Kidney glomerular epithelial cell (primary cell): Measurements from ENCODE around the gene FAM217A.
A peak's percentile ranks its signal among the peaks of the same experiment; 100 is the strongest.
"Not testable (repeated sequence)": the region's sequence is repeated elsewhere in the genome, so short reads cannot be mapped to it uniquely, and the experiment has no call there.

Source experiments
- DNase-seq: peaks from one replicate; lab custom pipeline; 2025; lab: John Stamatoyannopoulos, UW

The FAM217A gene, protein sequence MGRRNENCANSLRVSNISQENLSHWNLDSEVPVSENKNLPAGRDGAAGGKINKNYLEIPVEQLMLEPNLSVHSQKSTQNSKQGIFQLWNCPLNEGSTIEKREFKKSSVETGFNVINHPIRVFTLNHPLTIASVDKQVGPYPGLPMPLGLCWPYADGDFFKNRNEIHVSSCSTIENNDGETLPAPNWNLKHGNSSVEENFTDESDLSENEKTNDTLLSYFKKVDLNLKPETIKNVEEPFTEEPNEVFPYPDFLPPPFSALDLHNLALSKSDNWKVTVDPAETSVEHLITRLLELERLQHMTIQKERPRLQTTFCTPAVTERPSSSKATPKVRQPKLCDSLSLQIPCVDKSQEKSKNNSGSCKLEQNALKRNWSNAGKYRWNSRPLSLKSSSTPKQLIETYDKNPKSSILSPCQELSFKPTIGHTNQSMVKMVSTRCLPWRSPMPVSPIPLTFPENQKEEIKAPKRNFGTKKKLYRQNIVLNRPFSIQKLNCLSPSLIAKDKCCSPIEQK

DNA sequence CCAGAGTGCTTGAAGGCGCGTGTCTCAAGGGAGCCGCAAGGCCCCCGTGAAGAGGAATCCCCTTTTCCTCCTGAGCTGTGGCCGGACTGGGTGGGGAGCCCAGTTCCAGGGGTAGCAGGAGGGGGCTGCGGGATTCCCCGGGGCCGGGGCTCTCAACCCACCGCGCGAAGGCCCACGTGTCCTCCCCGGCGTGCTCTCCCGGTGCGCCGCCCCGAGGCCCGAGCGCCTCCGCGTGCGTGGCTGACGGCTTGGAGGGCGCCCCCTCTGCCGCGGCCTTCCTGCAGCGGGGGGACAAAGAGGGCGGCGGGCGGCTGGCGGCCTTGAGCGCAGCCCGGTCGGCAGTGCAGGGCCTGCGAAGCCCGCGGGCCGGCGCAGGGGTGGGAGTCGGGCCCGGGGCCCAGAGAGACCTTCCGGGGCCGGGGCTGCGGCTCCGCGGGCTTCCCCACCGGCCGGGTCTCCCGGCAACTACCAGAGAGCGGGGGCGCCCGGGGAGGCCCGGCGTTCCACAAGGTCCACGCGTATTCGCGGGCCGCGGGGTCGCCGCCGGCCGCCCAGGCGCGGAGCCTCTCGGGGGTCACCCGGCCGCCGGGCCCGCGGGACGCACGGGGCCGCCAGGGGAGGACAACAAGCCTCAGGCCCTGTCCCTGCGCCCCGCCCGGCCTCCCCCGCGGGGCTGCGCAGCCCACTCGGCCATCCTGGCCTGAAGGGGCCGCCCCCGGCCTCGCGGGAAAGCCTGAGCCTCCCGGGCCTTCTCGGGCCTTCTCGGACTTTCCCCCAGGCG lies at the start of gene FAM217A:
FAM217A (minus strand) TSS at position 447 of the 781 bp plus-strand sequence. CDS start 1,723 bp downstream, outside the sequence.
- DNase-seq = no peak

GRCh38 chr6:4128072-4128471 lies 49.1 kb upstream of the FAM217A start:
- DNase-seq = no peak

- peak; percentile 90 for DNase-seq
Observed at GRCh38 chr6:4125933-4126864, 47.3 kb upstream of the FAM217A start.

- DNase-seq = no peak
Observed at GRCh38 chr6:4125500-4125899, 46.6 kb upstream of the FAM217A start.

GRCh38 chr6:4124351-4124750 lies 45.4 kb upstream of the FAM217A start:
- DNase-seq = no peak

DNA sequence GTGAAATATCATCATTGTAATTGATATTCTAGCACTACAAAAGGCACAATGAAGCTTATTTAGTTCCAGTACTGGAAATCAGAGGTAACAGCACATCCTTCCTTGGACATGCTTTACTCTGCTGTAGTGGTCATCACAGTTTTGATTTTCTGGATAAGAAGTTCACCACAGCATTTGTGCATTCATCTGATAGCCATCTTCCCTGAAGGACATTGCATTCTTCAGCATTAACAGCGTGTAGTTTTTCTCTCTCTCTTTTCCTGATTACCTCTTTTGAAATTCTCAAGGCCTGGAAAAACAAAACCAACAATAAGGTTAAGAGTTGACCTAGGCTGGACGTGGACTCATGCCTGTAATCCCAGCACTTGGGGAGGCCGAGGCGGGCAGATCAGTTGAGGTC lies 36.8 kb upstream of the FAM217A start:
- no peak for DNase-seq

DNA sequence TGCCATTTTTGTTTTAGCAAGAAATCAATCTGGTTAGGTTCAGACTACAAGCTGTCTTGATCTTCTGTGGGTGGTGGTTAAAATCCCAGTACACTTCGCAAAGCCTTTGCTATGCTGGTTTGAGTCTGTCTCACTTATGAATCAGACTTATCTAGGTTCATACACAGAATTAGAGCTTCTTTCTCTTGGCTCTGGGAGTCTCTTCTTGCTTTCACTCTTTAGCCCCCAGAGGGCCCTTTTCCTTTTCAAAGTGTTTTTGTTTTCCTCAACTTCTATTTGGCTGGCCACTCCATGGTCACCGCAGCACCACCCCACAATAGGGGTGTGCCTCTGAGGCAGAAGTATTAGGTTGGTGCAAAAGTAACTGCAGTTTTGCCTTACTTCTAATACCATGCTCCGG lies 35.2 kb upstream of the FAM217A start:
- DNase-seq = no peak

GRCh38 chr6:4113649-4114048 lies 34.7 kb upstream of the FAM217A start:
- no peak for DNase-seq

- DNase-seq = no peak
Observed at GRCh38 chr6:4112366-4112765, 33.4 kb upstream of the FAM217A start.

- DNase-seq = not testable (repeated sequence)
Observed at GRCh38 chr6:4109363-4109815, 30.5 kb upstream of the FAM217A start.

- DNase-seq = no peak
Observed at GRCh38 chr6:4108561-4109093, 29.7 kb upstream of the FAM217A start.

GRCh38 chr6:4107873-4108272 lies 28.9 kb upstream of the FAM217A start:
- DNase-seq = no peak

GRCh38 chr6:4105980-4106536 lies 27.1 kb upstream of the FAM217A start:
- DNase-seq = no peak

DNA sequence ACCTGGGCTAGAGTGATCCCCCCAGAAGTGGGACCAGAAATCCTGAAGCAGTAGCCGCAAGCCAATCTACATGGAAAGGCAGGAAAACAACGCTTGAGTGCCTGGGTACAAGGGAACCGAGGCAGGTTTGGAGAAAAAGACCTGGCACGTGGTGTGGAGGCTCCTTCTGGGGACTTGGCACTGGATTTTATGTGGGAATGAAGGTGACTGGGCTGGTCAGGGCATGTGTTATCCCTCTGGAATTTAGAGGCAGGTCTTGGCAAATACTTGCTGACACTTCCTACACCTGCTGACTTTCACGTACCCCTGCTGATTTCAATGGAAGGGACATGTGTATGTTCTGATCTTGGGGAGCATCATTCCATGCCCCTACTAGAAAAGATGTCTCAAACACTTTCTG lies 25.0 kb upstream of the FAM217A start:
- DNase-seq = no peak

DNA sequence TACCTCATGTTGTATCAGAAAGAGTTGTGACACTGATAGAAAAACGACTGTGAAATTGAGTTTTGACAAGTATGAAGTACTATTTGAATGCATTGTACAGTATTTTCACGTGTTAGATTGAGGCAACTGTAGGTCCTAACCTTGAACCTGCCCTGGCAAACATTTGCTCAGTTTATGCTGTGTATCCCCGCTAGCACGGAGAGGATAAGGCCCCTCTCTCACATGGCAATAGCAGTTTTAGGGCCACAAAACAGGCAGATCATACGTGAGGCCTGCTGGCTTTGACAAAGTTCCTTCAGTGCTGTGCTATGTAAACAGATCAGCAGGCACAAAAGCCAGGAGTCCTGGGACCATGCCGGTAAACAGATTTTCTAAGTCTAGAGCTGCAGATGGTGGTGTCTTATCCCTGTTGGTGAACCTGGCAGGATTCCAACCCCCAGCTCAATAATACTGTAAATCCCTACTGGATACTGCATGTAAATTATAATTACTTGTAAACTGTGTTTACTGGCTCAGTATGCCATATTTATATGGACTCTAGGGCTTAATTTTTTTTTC lies 23.8 kb upstream of the FAM217A start:
- DNase-seq = no peak

DNA sequence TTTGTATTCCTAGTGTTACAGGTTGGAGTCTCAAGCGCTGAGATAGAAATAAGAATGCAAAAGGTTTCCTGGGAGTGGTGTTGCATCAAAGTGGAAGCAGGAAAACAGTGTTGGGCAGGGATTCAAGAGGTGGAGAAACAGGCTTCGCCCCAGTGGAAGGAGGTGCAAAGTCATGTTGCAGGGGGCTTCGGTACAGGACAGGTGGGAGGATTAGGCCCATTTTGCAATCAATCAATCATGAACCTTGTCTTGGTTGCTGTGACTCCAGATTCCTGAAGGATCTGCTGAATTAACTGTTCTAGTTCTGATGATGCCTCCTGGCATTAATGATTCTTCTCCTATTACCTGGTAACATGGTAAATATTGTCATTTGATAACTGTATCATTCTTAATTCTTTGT lies 22.4 kb upstream of the FAM217A start:
- DNase-seq = no peak

DNA sequence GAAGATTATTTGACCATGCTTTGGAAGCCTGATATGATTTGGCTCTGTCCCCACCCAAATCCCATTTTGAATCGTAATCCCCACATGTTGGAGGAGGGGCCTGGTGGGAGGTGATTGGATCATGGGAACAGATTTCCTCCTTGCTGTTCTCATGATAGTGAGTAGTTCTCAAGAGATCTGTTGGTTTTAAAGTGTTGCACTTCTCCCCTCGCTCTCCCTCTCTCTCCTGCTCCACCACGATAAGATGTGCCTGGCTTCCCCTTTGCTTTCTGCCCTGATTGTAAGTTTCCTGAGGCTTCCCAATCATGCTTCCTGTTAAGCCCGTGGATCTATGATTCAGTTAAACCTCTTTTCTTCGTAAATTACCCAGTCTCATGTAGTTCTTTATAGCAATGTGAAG lies 21.7 kb upstream of the FAM217A start:
- no peak for DNase-seq

DNA sequence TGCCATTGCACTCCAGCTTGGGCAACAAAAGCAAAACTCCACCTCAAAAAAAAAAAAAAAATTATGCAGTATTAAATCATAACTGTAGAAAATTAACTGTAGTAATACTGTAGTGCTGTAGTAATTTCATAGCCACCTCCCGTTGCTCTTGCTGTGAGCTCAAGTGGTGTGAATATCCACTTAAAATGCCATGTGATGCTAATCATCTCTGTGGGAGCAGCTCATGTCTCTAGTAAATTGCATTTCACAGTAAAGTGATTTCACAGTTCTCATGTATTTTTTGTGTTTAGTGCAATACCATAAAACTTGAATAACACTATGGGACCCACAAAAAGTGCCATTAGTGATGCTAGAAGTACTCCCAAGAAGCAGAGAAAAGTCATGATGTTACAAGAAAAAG lies 14.4 kb upstream of the FAM217A start:
- no peak for DNase-seq

- no peak for DNase-seq
Observed at GRCh38 chr6:4091941-4092340, 13.0 kb upstream of the FAM217A start.

DNA sequence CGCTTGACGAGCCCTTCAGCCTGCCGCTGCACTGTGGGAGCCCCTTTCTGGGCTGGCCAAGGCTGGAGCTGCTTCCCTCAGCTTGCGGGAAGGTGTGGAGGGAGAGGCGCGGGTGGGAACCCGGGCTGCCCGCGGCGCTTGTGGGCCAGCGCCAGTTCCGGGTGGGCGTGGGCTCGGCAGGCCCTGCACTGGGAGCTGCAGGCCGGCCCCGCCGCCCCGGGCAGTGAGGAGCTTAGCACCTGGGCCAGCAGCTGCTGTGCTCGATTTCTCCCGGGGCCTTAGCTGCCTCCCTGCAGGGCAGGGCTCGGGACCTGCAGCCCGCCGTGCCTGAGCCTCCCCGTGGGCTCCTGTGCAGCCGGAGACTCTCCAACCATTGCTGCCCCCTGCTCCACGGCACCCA lies 11.1 kb upstream of the FAM217A start:
- not testable (repeated sequence) for DNase-seq

GRCh38 chr6:4088704-4089103 lies 9.8 kb upstream of the FAM217A start:
- no peak for DNase-seq
